Hippocampal formation (tissue), 2 donors: ENCODE measurements around the gene TXNRD3.

Source experiments
- DNase-seq, 2 donors: peaks; one replicate each; lab custom pipeline; 2025; lab: John Stamatoyannopoulos, UW

TXNRD3 gene

DNA sequence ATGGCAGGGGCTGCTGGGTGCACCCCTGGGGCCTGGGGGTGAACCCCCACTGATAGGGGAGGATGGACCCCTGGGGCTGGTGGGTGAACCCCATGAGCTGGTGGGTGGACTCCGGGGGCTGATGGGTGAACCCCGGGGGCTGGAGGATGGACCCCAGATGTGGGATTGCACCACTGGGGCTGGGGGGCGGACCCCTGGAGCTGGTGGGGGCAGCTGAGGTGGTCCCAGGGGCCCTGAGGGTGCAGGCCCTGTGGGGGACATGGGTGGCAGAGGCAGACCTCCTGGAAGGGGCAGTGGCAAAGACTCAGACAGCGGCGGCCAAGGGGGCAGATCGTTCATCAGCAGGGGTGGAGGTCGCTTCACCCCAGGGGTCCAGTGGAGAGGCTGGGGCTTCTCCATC is 17.4 kb upstream of the TXNRD3 start:
- DNase-seq, result no peak

DNA sequence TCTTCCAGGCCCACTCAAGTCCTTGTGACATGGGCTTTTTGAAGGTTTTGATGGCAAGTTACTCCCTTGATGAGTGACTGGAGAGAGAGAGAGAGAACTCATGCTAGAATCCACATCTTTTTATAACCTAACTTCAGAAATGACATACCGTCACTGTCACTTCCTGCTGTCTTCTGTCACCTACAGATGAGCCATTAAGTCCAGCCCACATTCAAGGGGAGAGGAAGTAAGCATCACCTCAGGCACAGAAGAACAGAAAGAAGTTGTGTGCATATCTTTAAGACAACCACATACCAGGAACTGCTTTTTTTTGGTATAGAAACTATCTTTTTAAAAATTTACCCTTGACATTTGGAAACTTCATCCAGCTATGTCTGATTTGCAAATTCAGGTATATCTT is 16.6 kb upstream of the TXNRD3 start:
- no peak for DNase-seq

DNA sequence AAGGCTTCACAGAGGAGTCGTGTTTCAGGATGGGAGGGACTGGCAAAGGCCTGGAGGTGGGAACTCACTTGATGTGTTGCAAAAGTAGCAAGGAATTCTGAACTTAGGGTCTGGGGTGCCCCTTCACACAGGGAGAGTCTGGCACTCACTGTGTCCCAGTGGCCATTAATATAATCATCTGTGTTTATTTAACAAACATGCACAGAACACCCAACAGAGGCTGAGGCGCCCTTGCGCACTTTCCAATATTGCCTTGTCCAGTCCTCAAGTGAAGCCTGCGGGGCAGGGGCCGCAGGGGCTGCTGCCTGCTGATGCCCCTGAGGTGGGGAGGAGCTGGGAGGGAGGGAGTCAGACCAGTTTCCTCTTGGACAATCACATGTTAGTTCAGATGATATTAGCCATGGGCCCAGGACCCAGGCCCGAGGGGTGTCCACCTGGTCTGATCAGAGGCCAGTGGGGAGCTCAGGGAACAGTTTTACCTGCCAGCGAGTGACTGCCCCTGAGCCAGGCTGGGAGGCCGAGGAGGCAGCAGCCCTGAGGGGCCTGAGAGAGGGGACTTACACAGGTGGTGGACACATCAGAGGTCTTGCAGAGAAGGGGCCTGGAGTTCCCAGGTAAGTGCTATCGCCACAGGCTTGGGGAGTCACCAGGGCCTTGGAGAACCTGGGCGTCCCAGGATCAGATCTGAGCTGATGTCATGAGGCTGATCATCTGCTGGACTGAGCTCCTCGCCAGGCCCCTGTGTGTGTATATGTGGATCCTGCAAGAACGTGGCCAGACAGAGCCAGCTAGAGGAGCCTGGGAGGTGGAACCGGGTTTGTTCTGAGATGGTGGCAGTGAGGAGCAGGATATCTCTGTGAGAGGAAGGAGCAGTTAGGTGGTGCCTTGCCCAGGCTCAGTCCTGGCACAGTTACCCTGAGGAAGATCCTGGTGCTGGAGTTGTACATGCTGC is 13.8 kb upstream of the TXNRD3 start:
- no peak for DNase-seq

DNA sequence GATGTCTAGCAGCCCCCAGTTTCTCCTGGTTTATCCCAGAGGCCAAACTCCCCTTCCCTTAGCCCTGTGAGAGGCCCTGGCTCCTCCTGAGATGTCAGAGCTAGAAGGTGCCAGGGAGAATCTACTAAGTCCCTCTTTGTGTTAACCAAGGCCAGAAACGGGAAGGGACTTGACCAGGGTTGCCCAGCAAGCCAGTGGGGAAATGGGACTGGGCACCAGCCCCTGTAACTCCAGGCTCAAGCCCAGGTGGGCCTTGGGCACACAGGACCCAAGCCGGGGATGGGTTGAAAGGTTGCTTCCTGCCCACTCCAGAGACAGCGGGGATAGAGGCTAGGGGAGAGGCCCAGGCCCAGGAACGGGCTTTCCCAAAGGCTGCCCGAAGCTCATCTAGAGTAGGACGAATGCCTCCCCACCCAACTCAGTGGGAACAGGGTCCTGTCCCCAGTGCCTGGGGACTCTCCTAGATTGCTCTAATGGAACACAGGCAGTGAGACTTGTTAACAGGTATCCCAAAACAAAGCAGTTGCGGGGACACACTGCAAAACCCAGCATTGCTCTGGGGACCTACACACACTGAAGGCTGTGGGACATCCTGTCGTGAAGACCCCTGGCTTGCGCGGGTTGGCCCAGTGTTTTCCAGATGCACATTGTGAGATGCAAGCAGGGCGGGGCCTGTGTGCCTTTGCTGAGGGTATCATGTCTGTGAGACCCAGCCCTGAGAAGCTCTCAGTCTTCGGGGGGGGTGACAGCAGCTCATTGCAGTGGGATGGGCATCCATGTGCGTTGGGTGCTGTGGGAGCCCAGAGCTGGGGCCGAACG is 12.9 kb upstream of the TXNRD3 start:
- DNase-seq, result no peak

DNA sequence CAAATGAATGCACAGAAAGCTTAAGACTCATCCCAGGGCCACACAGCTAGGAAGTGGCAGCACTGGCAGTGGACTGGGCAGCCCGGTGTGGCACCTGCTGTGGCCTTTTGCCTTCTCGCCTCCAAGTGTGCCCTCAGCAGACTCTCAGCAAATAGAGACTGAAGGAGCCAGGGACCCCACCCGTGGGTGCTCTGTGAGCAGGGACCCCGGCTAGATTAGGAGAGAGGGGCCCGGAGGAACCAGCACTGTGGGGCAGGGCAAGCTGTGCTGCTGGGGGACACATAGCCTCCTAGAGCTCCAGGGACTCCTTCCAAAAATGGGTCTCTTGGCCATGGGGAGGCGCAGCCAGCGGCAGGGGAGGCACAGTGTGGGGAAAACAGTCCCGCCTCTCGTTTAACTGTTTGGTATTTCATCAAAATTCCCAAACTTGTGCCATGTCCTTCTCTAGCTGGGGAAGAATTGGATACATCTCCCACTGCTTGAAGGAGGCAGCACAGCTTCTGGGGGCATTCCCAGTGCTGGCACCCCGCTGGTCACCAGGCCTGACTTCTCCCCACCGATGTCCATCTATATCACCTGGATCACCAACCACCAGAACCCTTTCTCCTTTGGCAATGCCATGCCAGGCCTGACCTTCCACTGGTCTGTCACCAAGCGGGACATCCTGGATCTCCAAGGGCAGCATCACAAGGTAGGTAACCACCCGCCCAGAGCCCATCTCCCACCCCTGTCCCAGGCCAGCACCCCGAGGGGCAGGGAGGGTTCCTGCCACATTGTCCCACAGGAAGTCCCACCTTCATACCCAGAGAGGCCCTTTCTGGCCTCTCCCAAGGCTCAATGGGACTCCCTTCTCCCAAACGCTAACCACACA is 12.0 kb upstream of the TXNRD3 start:
- no peak for DNase-seq

DNA sequence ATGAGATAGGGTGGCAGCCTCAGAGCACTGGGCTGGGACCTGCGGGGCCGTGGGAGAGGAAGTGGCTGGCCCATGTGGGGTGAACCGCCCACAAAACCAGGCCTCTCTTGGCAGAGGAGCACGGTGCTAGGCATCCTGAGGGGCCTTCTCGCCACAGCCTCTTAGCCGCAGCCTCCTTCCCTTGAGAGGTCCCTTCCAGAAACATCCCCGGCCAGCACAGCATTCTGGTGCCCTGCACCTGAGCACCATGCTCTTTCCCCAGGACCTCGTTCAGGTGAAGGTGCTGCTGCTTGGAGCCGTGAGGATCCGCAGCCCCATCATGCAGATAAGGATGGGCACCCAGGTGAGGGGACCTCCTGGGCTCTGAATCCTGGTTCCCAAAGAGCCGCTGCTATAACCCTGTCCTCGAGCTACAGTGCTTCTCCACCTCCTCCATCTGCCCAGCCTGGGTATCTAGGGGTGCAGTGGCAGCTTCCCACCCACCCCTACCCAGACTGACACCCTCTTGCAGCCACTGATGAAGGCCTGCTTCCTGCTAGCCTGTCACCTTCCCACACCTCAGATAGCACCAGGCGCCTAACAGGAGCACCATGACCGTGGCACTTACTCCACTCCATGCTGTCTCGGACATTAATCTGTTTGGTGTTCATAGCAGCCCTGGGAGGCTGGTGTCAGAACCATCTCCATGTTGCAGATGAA is 11.2 kb upstream of the TXNRD3 start:
- DNase-seq, result no peak

DNA sequence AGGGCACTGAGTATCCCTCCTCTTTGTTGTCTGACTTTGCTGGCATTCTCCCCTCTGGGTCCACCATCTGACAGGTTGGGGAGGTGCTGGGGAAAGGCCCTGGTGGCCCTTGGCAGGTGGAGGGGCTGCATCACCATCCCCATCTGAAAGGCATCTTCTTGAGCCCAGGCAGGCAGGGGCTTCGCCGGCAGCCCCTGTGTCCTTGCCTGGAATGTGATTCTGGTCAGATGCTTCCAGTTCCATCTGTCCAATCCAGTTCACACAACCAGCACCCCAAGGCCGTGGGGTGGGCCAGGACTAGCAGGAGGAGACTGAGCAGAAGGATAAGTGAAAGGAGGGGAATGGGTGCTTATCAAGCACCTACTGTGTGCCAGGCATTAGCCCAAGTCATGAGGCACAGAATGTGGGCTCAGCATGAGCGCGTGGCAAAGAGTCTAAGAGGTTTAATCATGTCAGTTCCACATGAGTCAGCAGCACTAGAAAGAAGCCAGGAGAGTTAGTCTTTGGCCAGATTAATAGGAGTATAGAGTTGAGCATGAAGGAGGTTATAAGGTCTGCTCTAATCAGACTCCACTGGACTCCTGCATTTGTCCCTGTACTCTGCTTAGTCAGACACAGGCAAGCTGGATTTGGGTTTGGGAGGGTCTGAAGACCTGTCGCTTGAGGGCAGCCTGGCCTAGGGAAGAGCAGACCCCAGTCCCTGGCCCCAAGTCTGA is 10.5 kb upstream of the TXNRD3 start:
- DNase-seq, result no peak

DNA sequence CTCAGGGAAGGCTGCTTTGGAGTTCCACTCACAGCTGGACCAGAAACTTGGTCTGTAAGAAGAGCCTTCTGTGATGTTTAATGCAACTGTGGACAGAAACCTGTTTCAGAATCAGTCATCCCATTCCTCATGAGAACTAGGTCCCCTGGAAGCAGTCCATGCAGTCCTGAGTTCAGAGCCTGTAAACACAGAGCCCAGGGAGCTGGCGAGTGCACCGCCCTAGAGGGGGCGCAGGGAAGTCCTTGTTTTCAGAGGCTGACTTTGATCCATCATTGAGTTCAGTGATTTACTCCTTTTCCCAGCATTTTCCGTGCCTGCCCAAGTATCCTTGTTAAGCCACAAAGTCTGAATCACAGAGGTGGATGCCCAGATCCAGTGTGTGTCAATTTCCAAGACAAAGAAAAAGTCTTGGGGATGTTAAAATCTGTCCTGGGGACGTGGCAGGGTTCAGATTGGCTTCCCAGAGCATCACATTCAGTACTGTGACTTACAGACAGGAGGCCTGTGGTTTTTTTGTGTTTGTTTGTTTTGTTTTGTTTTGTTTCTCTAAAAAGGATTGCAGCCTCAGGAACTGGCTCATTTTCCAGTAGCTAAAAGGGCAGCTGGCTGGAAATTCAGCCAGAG is 9.8 kb upstream of the TXNRD3 start:
- DNase-seq, result no peak

DNA sequence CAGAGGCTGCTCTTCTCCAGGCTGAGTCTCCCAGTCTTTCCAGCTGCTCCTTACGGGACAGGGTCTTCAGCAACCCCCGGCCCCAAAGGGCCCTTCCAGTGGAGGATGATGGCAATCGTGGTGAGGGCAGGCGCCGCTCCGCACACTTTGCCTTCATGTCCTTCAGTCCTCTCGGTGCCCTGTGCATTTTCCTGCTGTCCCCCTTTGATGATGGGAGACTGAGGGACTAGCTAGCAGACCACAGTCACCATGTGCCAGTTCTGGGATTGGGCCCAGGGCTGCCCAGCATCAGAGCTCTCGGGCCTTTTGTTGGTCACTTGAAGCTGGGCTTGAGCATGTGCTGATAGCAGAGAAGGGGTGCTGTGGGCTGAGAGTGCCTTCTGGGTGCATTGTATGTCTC is 8.8 kb upstream of the TXNRD3 start:
- DNase-seq, result no peak

DNA sequence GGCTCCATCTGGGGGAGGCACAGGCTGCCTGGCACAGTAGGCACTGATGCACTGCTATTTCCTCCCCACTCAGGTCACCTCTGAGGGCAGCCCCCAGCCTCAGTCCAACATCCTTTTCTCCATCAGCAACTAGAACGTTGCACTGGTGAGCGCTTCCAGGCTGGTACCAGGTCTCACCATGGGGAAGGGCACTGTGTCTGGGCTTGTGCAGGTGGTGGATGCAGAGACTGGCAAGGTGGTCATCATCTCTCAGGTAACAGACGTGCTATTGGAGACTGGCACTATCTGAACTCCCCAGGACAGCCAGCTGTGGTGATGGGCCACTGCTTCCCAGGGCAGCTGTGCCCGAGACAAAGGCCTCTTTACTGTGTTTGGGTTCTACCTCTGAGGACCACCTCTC is 8.3 kb upstream of the TXNRD3 start:
- no peak for DNase-seq

DNA sequence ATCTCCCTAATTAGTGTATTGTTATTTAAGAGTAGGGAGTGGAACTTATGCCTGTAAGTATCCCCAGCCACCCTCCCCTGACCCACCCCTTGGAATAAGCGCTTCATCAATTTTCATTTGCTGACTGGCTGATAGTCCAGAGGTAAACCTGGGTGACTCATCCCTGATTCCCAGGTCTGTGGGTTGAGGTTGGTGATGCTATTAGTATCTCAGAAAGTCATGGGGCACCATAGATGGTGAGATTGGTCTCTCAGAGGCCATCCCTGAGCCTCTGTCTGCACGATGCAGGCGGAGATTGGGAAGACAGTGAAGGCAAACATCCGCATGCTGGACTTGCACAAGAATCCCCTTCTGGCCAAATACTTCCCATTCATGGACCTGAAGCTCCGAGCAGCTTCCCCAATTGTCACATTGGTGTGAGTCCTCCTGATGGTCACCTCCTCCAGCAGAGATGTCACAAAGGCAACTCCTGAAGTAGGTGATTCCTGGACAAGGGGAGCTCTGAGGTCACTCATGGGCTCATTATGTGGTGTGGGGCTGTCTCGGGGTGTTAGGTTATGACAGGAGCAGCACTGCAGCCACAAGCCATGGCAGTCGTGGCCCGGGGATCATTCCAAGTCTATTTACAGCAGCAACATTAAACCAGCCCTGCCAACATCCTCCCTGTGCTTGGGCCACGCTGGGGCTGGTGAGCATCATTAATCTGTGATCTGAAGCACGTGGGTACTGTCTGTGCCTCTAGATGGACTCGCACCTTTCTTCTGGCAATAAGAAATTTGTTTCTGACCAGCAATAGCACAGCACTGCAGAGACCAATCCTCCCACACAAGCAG is 6.8 kb upstream of the TXNRD3 start:
- DNase-seq, result no peak

DNA sequence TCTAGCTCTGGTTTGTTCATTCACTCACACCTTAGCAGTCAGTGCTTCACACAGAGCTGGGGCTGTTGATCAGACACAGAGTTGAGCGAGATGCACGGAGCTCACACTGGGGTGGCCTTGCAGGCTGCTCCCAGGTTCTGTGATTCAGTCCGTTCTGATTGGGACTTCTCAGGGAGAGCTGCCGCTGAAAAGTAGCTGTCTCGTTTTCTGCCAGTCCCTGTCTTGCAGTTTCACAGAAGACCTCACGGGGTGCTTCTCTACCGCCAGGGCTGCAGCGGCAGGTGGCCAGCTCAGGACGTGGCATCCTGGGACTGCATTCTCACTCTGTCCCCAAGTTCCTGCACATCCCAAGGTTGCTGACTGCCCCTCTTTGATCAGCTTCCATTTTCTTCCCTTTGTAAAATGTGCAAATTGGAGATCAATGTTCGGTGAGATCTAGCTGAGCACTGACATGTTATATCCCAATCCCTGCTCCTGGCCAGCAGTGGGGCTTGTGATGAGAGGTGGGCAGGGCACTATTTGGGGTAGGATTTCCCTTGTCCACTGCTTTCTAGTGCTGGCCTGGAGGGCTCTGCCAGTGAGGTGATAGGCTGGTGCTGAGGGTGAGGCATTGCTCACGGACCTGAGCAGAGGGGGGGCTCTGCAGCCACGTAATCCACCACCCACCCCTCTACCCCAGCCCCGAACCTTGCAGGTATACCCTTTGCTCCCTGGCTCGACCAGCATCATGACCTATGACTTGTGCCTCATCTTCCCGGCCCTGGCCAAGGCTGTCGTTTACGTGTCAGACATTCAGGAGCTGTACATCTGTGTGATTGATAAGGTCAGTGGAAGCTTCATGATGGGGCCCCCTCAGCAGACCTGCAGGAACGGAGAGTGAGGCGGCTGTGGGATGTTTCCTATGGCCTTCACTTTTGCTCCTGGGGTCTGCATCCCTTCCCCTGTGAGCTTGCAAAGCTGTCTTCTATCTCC is 5.3 kb upstream of the TXNRD3 start:
- no peak for DNase-seq

DNA sequence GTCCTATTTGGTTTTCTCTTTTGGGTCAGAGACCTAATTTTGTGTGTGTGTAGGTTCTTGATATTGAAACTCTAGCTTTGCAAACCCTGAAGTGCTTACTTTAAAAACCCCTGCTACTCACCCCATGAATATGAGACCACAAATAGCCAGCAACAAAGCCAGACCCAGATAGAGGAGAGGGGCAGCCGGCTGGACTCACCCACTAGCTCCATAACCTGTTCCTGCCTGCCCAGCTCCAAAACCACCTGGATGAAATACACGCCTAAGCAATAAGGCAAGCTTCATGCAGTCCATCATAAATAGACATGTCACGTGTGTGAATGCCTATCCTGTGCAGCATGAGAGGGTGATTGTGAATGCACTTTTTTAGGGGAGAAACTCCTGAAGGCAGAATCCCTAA is 3.7 kb upstream of the TXNRD3 start:
- no peak for DNase-seq

DNA sequence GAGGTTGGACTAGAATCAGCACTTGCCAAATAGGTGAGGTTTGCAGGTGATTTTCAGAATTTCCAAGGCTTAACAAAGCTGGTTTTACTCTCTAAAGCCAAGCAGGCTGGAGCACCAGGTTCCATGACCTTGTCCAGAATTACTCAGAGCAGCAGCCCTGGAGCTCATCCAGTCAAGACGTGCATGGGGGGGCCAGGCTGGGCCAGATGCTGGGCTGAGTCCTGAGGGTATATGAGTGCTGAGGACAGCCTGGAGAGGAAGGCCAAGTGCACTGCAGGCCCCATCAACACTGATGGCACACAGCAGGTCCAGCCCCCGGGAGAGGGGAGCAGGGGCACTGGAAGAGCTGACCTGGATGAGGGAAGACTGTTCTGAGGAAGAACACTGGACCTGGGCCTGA is 3.0 kb upstream of the TXNRD3 start:
- no peak for DNase-seq

DNA sequence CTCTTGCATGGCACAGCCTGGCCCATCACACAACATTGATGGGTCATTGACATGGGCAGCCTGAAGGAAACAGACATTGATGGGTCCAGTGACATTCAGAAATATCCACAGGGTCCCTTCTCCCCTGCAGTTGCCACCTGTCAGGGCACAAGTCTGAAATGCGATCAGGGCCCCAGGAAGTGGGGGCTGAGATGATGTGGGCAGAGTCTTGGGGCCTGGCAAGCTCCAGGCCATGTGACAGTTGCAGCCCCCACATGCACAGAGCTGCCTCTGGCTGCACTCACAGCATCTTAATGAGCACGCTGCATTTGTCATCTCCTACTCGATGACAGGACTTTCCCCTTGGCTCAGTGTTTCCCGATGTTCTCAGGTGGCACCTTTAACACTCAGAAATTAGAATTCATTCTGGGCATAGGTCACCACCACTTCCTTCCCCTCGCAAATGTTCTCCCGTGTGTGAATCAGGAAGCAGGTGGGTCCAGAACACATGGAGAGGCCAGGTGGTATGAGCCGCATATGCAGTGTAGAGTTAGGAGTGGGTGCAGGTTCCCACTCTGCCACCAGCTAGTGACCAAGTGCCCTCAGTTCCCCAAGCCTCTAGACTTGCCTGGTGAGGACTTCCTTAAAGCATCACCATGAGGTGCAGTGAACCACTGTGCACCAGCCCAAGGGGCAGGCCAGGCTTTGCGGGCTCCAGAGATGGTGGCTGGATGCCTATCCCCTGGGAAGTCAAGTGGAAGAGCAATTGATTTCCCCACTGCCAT is 1.6 kb upstream of the TXNRD3 start:
- no peak for DNase-seq

DNA sequence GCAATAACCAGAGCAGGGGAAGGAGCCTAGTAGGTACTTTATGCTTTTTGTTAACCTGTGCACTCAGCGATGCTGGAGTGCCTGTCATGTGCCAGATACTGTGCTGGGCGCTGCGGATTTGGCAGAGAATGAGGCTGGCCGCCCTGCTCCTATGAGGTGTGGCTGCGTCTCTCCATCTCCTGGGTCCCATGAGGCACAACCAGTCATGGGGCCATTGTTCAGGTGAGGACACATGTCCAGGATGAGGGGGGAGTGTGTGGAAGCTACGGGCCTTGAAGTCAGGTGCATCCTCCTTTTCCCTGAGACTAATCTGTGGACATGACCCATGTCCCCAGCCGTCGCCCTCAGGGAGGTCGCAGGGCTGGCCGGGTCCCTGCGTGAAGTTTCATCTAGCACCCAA is 963 bp upstream of the TXNRD3 start:
- DNase-seq, result no peak

DNA sequence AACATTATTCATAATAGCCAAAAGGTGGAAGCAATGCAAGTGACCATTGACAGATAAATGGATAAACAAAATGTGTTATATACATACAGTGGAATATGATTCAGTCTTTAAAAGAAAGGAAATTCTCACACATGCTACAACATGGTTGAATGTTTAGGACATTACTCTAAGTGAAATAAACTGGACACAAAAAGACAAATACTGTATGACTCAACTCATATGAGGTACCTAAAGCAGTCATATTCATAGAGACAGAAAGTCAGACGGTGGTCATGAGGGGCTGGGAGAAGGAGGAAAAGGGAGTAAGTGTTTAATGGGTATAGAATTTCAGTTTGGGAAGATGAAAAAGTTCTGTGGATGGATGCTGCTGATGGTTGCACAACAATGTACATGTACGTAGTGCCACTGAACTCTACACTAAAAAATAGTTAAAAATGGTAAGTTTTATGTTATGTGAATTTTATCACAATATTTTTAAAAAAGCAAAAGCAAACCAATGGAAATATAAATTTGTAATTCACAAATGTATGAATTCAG is 5.3 kb downstream of the TXNRD3 start:
- no peak for DNase-seq
